22Rv1 (cell line): ENCODE results near the gene SYNM.

Source experiments
- H3K27ac ChIP-seq: fragments of 450-650 bp; 2 replicates; pipeline ENCODE4 v1.5.1; 2017
- ZFX ChIP-seq: fragments of 450-650 bp; IDR thresholded peaks from 2 replicates; pipeline ENCODE4 v1.6.1; 2017; ENCODE audit warnings: antibody characterized with exemption, borderline replicate concordance
- TF ChIP-seq, protein P1 (sequence below): fragments of 450-650 bp; IDR thresholded peaks from 2 replicates; pipeline ENCODE4 v1.5.1; 2017; ENCODE audit warnings: mild to moderate bottlenecking

SYNM gene

DNA sequence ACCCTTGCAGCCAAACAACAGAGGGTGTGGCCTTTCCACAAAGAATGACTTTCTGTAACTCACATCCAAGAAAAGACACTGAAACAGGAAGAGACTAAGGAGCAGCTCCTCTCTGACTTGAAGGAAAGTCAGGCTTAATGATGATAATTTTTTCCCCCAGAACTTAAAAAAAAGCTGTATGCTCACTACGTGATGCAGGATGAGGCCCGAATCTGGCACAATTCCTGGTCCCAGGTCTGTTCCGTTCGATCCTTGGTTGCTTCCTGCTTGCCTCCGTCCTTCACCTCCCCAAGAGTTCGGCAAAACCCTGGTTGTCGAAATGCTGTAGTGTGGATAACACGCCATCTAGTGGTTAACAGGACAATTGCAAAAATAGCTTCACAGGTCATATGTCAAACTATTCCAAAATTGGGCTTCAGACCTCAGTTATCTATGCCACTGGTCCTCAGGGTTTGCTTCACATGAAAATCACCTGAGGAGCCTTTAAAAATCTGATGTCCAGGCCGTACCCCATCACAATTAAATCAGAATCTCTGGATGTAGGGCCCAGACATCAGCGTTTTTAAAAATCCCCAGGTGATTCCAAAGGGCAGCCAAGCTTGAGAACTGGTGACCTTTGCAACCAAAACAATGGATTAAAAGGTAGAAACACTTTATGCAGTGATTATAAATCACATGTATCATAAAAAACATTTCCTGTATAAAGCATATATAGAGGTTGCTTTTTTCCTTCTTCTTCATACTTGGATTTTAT is 28.1 kb upstream of the SYNM start:
- no peak for TF ChIP-seq ZFX
- TF ChIP-seq, protein P1, sequence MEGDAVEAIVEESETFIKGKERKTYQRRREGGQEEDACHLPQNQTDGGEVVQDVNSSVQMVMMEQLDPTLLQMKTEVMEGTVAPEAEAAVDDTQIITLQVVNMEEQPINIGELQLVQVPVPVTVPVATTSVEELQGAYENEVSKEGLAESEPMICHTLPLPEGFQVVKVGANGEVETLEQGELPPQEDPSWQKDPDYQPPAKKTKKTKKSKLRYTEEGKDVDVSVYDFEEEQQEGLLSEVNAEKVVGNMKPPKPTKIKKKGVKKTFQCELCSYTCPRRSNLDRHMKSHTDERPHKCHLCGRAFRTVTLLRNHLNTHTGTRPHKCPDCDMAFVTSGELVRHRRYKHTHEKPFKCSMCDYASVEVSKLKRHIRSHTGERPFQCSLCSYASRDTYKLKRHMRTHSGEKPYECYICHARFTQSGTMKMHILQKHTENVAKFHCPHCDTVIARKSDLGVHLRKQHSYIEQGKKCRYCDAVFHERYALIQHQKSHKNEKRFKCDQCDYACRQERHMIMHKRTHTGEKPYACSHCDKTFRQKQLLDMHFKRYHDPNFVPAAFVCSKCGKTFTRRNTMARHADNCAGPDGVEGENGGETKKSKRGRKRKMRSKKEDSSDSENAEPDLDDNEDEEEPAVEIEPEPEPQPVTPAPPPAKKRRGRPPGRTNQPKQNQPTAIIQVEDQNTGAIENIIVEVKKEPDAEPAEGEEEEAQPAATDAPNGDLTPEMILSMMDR, result peak; percentile 88
- H3K27ac ChIP-seq, result no peak overlapping the region

DNA sequence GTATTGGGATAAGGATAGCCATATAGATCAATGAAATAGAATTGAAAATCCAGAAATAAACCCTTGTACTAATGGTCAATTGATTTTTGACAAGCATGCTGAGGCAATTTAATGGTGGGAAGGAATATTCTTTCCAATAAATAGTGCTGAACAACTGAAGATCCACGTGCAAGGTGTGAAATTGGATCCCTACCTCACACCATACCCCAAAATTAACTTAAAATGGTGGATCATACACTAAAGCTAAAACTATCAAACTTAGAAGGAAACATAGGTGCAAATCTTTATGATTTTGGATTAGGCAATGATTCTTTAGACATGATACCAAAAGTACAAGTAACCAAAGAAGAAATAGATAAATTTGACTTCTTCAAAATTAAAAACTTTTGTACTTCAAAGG is 22.1 kb upstream of the SYNM start:
- no peak for TF ChIP-seq ZFX
- TF ChIP-seq, protein P1, result no peak
- no peak overlapping the region for H3K27ac ChIP-seq

DNA sequence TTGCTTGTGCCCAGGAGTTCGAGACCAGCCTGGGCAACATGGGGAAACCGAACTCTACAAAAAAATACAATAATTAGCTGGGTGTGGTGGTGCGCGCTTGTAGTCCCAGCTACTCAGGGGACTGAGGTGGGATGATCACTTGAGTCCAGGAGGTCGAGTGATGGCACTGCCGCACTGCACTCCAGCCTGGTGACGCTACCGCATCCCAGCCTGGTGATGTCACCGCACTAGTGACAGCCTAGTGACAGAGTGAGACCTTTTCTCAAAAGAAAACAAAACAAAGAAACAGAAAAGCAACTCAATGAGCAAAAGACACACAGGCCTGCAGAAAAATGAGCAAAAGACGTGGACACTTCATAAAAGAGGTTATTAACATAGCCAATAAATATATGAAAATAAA is 19.9 kb upstream of the SYNM start:
- no peak for TF ChIP-seq ZFX
- TF ChIP-seq, protein P1, result no peak
- H3K27ac ChIP-seq, result no peak overlapping the region

DNA sequence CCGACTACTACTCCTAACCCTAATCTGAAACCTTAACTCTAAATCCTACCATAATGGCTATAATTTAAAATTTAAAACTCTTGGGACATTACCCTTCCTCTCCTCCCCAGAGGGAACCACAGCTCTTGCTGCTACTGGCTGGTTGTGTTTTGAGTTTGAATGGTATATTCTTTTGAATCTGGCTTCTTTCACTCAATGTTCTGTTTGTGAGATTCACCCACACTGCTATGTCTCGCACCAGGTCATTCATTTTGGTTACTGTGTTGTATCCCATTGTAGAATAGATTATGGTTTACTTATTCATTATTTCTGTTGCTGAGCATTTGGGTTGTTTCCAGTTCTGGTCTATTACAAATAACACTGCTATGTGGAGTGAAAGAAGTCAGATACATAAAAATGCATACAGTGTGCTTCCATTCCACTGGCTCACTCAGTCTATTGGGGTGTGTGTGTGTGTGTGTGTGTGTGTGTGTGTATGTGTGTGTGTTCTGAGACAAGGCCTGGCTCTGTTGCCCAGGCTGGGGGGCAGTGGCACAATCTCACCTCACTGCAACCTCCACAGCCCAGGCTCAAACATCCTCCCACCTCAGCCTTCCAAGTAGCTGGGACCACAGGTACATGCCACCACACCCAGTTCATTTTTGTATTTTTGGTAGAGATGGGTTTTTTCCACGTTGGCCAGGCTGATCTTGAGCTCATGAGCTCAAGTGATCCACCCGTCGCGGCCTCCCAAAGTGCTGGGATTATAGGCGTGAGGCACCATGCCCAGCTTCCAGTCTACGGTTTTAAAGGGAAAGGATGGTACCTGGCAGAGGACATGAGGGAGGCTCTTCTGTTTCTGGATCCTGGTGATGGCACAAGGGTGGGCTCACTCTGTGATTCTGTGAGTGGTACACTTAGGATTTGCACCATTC is 19.2 kb upstream of the SYNM start:
- TF ChIP-seq, protein P1, result no peak
- TF ChIP-seq ZFX, result no peak
- no peak overlapping the region for H3K27ac ChIP-seq

DNA sequence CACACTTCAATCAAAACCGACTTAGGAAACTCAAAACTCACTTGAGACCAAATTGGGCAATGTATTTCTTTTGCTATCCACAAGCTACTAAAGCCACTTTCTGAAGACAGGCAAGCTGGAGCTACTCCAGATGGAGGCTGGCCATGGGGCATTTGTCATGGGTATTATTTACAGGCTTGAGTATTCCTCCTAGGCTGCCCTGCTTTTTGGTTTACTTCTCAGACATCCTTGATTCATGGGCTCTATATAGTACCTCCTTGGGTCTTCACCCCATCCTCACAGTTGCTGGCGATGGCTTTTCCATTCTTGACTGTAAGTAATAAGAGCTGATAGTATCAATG is 18.6 kb upstream of the SYNM start:
- TF ChIP-seq ZFX, result no peak
- TF ChIP-seq, protein P1, result no peak
- H3K27ac ChIP-seq, result no peak overlapping the region

DNA sequence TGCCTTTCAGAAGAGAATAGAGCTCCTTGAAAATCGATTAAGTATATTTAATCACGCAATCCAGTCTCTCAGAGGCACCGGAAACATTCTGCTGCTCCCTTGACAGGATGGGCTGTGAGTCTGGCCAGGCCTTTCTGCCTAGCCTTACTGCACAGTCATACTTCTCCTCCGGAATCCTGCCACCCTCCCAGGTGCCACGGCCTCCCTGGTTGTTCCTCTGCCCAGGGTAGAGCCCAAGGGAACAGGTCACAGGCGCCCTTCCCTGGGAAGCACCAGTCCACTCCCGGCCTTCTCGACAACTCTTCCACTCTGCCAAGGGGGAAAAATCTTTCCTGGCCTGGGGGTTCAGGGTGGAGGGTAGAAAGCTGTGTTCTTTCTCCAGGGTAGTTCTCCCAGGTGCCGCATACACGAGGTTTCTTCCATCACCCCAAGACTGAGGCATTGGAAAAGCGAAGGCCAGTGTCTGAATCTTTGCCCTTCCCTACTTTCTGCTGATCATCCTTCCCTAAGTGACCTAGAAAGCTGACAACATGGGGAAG is 17.4 kb upstream of the SYNM start:
- TF ChIP-seq, protein P1, result no peak
- TF ChIP-seq ZFX, result no peak
- no peak overlapping the region for H3K27ac ChIP-seq
